ENCODE data around the gene RFC4.

The RFC4 gene

DNA sequence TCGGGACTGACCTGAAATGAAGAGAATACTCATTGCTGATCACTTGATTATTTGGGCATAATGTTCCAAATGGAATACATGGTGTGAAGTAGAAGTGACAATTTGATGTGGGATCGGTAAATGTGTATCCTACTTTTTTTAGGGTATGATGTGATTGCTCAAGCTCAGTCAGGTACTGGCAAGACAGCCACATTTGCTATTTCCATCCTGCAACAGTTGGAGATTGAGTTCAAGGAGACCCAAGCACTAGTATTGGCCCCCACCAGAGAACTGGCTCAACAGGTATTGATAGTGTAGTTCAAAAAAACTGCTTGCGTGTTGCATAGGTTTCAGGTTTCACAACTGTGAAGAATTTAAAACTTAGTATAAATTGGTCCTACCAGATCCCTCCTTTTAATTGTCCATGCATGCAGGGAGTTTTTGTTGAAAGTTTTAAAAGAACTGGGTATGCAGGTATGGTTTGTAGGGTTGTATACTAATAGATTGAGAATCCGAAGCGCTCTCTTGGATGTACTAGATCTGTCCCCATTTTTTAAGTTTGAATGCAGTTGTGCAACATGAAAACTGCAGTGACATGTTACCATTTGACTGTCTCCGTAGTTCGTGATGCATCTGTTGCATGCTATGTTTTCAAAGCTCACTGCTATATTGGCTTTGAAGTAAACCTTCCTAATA lies 21.3 kb downstream of the RFC4 start:
- Histone ChIP-seq H3K9me3 (ENCODE audit: control insufficient read depth, insufficient read depth, low read depth, low read length) (no peaks in the 10 kb centered on the region), H3K4me1 (ENCODE audit: control insufficient read depth, insufficient read depth, low read length) (no peaks in the 10 kb centered on the region), H3K27ac (ENCODE audit: extremely low read depth, low read depth, low read length) (no peak overlapping the region; the same call in 1 of the 2 replicates), H3K36me3 (ENCODE audit: control insufficient read depth in 2 of 2, insufficient read depth in 1 of 2, low read length in 2 of 2) (peaks cover 0 to 63% of the 10 kb centered on the region in 2 experiments; a peak in 2 of 3 replicates), H3K4me3 (ENCODE audit: low read depth, low read length) (peak overlapping the region; percentile 100)
- CTCF ChIA-PET, result interaction anchor here (1.3 kb wide), 1 partner anchor 168 kb away, joined by 3 read pairs; no protein-coding TSS in a partner anchor
- TF ChIP-seq, protein P1, sequence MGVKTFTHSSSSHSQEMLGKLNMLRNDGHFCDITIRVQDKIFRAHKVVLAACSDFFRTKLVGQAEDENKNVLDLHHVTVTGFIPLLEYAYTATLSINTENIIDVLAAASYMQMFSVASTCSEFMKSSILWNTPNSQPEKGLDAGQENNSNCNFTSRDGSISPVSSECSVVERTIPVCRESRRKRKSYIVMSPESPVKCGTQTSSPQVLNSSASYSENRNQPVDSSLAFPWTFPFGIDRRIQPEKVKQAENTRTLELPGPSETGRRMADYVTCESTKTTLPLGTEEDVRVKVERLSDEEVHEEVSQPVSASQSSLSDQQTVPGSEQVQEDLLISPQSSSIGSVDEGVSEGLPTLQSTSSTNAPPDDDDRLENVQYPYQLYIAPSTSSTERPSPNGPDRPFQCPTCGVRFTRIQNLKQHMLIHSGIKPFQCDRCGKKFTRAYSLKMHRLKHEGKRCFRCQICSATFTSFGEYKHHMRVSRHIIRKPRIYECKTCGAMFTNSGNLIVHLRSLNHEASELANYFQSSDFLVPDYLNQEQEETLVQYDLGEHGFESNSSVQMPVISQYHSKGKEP (tag by site-specific recombination; IDR thresholded peaks at IDR 0.05), result peak; percentile 59; the same call in 1 of the 2 replicates
- TF ChIP-seq SCRT2 (tag by site-specific recombination; IDR thresholded peaks at IDR 0.05), result peak; percentile 94
- TF ChIP-seq ZNF2 (tag by site-specific recombination; IDR thresholded peaks at IDR 0.05), result no peak
- TF ChIP-seq SALL2 (tag by site-specific recombination; IDR thresholded peaks at IDR 0.05; ENCODE audit: borderline replicate concordance), result no peak
- no peak for TF ChIP-seq ZNF23 (tag by site-specific recombination; IDR thresholded peaks at IDR 0.05; ENCODE audit: borderline replicate concordance)
- no peak for TF ChIP-seq ZNF48 (tag by site-specific recombination; IDR thresholded peaks at IDR 0.05)
- TF ChIP-seq ZNF571 (tag by site-specific recombination; IDR thresholded peaks at IDR 0.05), result no peak
- TF ChIP-seq WT1 (tag by site-specific recombination; IDR thresholded peaks at IDR 0.05), result no peak
- no peak for TF ChIP-seq ZNF501 (tag by site-specific recombination; IDR thresholded peaks at IDR 0.05)
- TF ChIP-seq MZF1 (tag by site-specific recombination; IDR thresholded peaks at IDR 0.05; ENCODE audit: borderline replicate concordance), result no peak
- no peak for TF ChIP-seq ZNF585B (tag by site-specific recombination; IDR thresholded peaks at IDR 0.05)
- peak; percentile 72 for TF ChIP-seq SCRT1 (tag by site-specific recombination; IDR thresholded peaks at IDR 0.05; ENCODE audit: borderline replicate concordance)
- no peak for TF ChIP-seq ZNF37A (tag by site-specific recombination; IDR thresholded peaks at IDR 0.05)
- no peak for TF ChIP-seq ZNF366 (tag by site-specific recombination; conservative IDR thresholded peaks at IDR 0.05)
- TF ChIP-seq RBAK (tag by site-specific recombination; IDR thresholded peaks at IDR 0.05), result no peak
- TF ChIP-seq ZNF157 (tag by site-specific recombination; IDR thresholded peaks at IDR 0.05), result no peak
- POLR2A ChIA-PET, result interaction anchor here (0.9 to 4.2 kb wide), 5 partner anchors 18 to 215 kb away, joined by 3 to 33 read pairs (median 5); partner anchors contain the start of gene DNAJB11

DNA sequence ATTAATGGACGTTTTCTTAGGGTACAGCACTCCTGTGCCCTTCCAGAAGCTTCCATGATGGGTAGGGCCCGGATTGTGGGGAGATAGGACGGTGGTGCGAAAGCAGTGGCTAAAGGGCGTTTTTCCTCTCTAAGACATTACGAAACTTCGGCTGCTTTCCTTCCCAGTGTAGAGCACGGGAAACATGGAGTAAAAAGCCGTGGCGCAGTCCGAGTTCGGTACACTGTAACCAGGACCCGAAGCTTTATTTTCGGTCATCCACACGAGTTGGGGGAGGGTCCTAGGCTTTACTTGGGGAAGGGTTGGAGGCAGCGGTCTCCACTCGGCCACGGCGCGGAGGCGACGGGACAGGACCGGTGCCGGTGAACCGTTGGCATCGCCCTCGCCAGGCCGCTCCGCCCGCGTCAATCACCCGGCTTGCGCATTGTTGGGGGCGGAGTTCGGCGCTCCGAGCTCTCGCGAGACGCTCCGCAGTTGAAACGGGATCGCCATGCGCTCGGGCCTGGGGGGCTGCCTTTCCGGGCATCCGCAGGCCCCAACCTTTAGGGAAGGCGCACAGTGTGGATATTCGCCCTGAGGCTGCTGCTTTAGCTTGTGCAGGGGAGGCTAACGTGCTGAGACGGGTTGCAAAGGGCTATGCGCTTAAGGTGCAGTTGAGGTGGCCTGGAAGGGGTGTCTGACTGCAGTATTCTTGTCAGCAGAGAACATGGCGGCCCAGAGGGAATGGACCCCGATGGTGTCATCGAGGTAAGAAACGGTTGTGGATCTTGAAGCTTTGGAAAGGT lies 22.4 kb downstream of the RFC4 start:
- ChIA-PET CTCF (interaction anchor here (0.6 to 0.7 kb wide), 2 partner anchors 20 to 235 kb away, joined by 3 to 4 read pairs; no protein-coding TSS in a partner anchor), POLR2A (interaction anchor here (0.9 to 4.2 kb wide), 17 partner anchors 8 to 218 kb away, joined by 3 to 35 read pairs (median 5); partner anchors contain the start of genes DNAJB11 and RFC4)
- peak overlapping the region; percentile 100 for H3K4me3 ChIP-seq (ENCODE audit: low read depth, low read length)
- H3K4me1 ChIP-seq (ENCODE audit: control insufficient read depth, insufficient read depth, low read length), result no peaks in the 10 kb centered on the region
- H3K27ac ChIP-seq (ENCODE audit: extremely low read depth, low read depth, low read length), result peak overlapping the region; percentile 97
- H3K9me3 ChIP-seq (ENCODE audit: control insufficient read depth, insufficient read depth, low read depth, low read length), result no peaks in the 10 kb centered on the region
- peaks cover 0 to 54% of the 10 kb centered on the region in 2 experiments; a peak in 2 of 3 replicates for H3K36me3 ChIP-seq (ENCODE audit: control insufficient read depth in 2 of 2, insufficient read depth in 1 of 2, low read length in 2 of 2)
- 0 out of 2 replicates have a peak, but pooled peaks have one; percentile 21 for TF ChIP-seq GLIS1 (tag by site-specific recombination; IDR thresholded peaks at IDR 0.05)
- TF ChIP-seq YY1 (tag by site-specific recombination; IDR thresholded peaks at IDR 0.05), result peak; percentile 76; the same call in 1 of the 2 replicates
- TF ChIP-seq ZNF354C (tag by site-specific recombination; IDR thresholded peaks at IDR 0.05; ENCODE audit: borderline replicate concordance, low read depth), result no peak
- TF ChIP-seq KLF9 (tag by site-specific recombination; IDR thresholded peaks at IDR 0.05; ENCODE audit: low read depth), result peak; percentile 17; the same call in 1 of the 2 replicates
- no peak; the same call in 1 of the 2 replicates for TF ChIP-seq ZNF2 (tag by site-specific recombination; IDR thresholded peaks at IDR 0.05)
- TF ChIP-seq ZNF571 (tag by site-specific recombination; IDR thresholded peaks at IDR 0.05), result no peak
- TF ChIP-seq KLF16 (tag by site-specific recombination; IDR thresholded peaks at IDR 0.05), result no peak
- peak; percentile 40; the same call in 1 of the 2 replicates for TF ChIP-seq ZFP37 (tag by site-specific recombination; IDR thresholded peaks at IDR 0.05)
- TF ChIP-seq, protein P2, sequence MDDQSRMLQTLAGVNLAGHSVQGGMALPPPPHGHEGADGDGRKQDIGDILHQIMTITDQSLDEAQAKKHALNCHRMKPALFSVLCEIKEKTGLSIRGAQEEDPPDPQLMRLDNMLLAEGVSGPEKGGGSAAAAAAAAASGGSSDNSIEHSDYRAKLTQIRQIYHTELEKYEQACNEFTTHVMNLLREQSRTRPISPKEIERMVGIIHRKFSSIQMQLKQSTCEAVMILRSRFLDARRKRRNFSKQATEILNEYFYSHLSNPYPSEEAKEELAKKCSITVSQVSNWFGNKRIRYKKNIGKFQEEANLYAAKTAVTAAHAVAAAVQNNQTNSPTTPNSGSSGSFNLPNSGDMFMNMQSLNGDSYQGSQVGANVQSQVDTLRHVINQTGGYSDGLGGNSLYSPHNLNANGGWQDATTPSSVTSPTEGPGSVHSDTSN (CRISPR knock-in tag; IDR thresholded peaks at IDR 0.05), result peak; percentile 60; the same call in 1 of the 2 replicates
- TF ChIP-seq PRDM1 (tag by site-specific recombination; IDR thresholded peaks at IDR 0.05), result no peak
- TF ChIP-seq BCL11B (tag by site-specific recombination; IDR thresholded peaks at IDR 0.05; ENCODE audit: low read depth), result 0 out of 2 replicates have a peak, but pooled peaks have one; percentile 31
- TF ChIP-seq ZNF37A (tag by site-specific recombination; IDR thresholded peaks at IDR 0.05), result no peak
- no peak for TF ChIP-seq ZNF530 (tag by site-specific recombination; IDR thresholded peaks at IDR 0.05; ENCODE audit: low read depth)
- TF ChIP-seq ZSCAN5A (tag by site-specific recombination; IDR thresholded peaks at IDR 0.05), result no peak
- TF ChIP-seq ZNF394 (tag by site-specific recombination; IDR thresholded peaks at IDR 0.05; ENCODE audit: borderline replicate concordance), result no peak
- TF ChIP-seq GLI2 (tag by site-specific recombination; IDR thresholded peaks at IDR 0.05; ENCODE audit: borderline replicate concordance, low read depth), result no peak
- no peak for TF ChIP-seq ZFP69B (tag by site-specific recombination; IDR thresholded peaks at IDR 0.05)

Measured in HEK293 (cell line).